Thymus (tissue), 11 donors: ENCODE data around the gene KY. TPM values are rescaled to one million over a fixed set of nuclear protein-coding genes. Genes with fewer than 3 reads are reported as not detected.
"Not testable (repeated sequence)": the region's sequence is repeated elsewhere in the genome, so short reads cannot be mapped to it uniquely, and the experiment has no call there.

ENCODE experiments used
- DNase-seq, 9 donors: peaks; one replicate each; pipeline ENCODE4 v3.0.0-alpha.2; 2013; ENCODE audit warnings: low spot score in 9 of 9, low read depth in 6 of 9, missing footprints in 1 of 9
- H3K27ac ChIP-seq, 2 donors: one replicate each; pipeline ENCODE4 v1.5.1; 2013; ENCODE audit warnings: control low read depth in 1 of 2, low read depth in 1 of 2, low read length in 1 of 2, mild to moderate bottlenecking in 1 of 2, moderate library complexity in 1 of 2
- H3K27me3 ChIP-seq, 2 donors: one replicate each; pipeline ENCODE4 v1.5.1; 2013; ENCODE audit warnings: low read length in 1 of 2; ENCODE audit not compliant: control insufficient read depth in 2 of 2, insufficient read depth in 1 of 2
- H3K36me3 ChIP-seq, 2 donors: one replicate each; pipeline ENCODE4 v1.5.1; 2013; ENCODE audit warnings: low read length in 1 of 2, mild to moderate bottlenecking in 1 of 2, moderate library complexity in 1 of 2; ENCODE audit not compliant: control insufficient read depth in 2 of 2, insufficient read depth in 2 of 2
- H3K4me1 ChIP-seq, 2 donors: one replicate each; pipeline ENCODE4 v1.5.1; 2013; ENCODE audit warnings: low read length in 2 of 2; ENCODE audit not compliant: control insufficient read depth in 2 of 2, insufficient read depth in 2 of 2
- H3K4me3 ChIP-seq, 2 donors: one replicate each; pipeline ENCODE4 v1.5.1; 2013; ENCODE audit warnings: low read length in 2 of 2, control low read depth in 1 of 2, mild to moderate bottlenecking in 1 of 2
- H3K9me3 ChIP-seq, 2 donors: one replicate each; pipeline ENCODE4 v1.5.1; 2013; ENCODE audit warnings: low read length in 1 of 2, mild to moderate bottlenecking in 1 of 2; ENCODE audit not compliant: control insufficient read depth in 2 of 2, insufficient read depth in 1 of 2
- WGBS: extraction: QIAGEN DNeasy Blood & Tissue Kit; methylation state at CpG from one replicate; pipeline ENCODE4 v1.1.7; 2013; 5-methylcytosine and 5-hydroxymethylcytosine counted together
- polyA plus RNA-seq: library from polyadenylated mRNA; stranded (reverse); fragments of 200-250 nt; gene quantifications from one replicate; pipeline ENCODE4 v1.2.3, GENCODE V29; 2013
- total RNA-seq: library from RNA; stranded (reverse); fragments of 120-200 nt; gene quantifications from one replicate; pipeline ENCODE4 v1.2.4, GENCODE V29; 2013
- donor health status: healthy.

Gene KY
- total and polyA plus RNA-seq, 2 donors = 0.14 to 1.0 TPM

GRCh38 chr3:134590766-134591165 lies 60.1 kb downstream of the KY start:
- H3K27ac ChIP-seq = no peak overlapping the region

DNA sequence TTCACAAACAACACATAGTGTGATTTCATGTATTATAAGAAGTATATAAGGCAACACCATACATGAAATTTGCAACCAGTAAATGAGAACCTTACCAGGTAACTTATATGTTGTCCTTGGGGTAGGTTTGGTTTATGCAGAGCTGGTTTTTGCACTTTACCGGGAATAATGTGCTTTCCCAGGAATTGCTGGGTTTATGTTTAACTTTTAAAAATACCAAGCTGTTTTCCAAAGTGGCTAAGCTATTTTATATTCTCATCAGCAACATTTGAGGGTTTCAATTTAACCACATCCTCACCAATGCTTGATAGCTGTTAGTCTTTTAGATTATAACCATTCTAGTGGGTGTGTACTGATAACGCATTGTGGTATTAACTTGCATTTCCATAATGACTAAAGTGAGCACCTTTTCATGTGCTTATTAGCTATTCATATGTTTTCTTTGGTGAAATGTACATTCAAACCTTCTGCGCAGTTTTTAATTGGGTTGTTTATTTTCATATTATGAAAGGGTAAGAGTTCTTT lies 71.6 kb downstream of the KY start:
- no peak overlapping the region for H3K27ac ChIP-seq
- no peaks in the 10 kb centered on the region for H3K4me1 ChIP-seq
- no peaks in the 10 kb centered on the region for H3K27me3 ChIP-seq
- no peaks in the 10 kb centered on the region for H3K9me3 ChIP-seq
- no peak overlapping the region for H3K4me3 ChIP-seq
- no peak for DNase-seq
- 97% methylated on average over 3 of the region's 3 CpGs for WGBS
- no peaks in the 10 kb centered on the region for H3K36me3 ChIP-seq

More at GRCh38 chr3:134590766-134591165, 60.1 kb downstream of the KY start:
- H3K27me3 ChIP-seq = no peaks in the 10 kb centered on the region
- H3K4me1 ChIP-seq = no peaks in the 10 kb centered on the region
- no peaks in the 10 kb centered on the region for H3K36me3 ChIP-seq
- no peak for DNase-seq
- no peaks in the 10 kb centered on the region for H3K9me3 ChIP-seq
- no peak overlapping the region for H3K4me3 ChIP-seq

DNA sequence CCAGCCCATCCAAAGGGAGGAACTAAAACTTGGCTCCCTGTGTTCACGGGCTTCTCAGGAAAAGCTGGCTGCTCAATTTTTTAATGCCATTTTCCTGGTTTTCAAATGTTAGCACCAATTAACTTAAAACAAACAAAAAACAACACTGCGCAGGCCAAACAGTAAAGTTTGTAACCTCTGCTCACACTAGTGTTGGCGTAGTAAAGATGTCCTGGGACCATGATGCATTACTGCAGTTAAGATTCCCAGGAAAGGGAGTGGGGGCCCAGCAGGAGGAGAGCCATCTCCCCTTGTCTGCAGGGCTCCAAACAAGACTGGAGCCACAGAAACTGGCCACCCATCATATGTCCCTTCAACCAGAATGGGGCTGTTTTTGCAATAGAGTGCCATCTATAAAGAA lies 74.0 kb downstream of the KY start:
- no peak for DNase-seq
- Histone ChIP-seq H3K27me3 (no peaks in the 10 kb centered on the region), H3K4me1 (no peaks in the 10 kb centered on the region), H3K9me3 (no peaks in the 10 kb centered on the region), H3K36me3 (no peaks in the 10 kb centered on the region), H3K4me3 (no peak overlapping the region), H3K27ac (no peak overlapping the region)
- 97% methylated on average over 3 of the region's 3 CpGs for WGBS

GRCh38 chr3:134576426-134576825 lies 74.4 kb downstream of the KY start:
- H3K27me3 ChIP-seq = no peaks in the 10 kb centered on the region
- 93% methylated on average over 6 of the region's 6 CpGs for WGBS
- no peak overlapping the region for H3K27ac ChIP-seq
- H3K4me1 ChIP-seq = no peaks in the 10 kb centered on the region
- no peaks in the 10 kb centered on the region for H3K36me3 ChIP-seq
- no peaks in the 10 kb centered on the region for H3K9me3 ChIP-seq
- no peak for DNase-seq
- H3K4me3 ChIP-seq = no peak overlapping the region

GRCh38 chr3:134569899-134570298 lies 80.9 kb downstream of the KY start:
- not testable (repeated sequence) for H3K27ac ChIP-seq, H3K36me3 ChIP-seq, H3K4me1 ChIP-seq, DNase-seq, H3K27me3 ChIP-seq, H3K4me3 ChIP-seq
- H3K9me3 ChIP-seq = peaks cover 0 to 24% of the 10 kb centered on the region in 2 donors
- 98% methylated on average over 2 of the region's 2 CpGs for WGBS

DNA sequence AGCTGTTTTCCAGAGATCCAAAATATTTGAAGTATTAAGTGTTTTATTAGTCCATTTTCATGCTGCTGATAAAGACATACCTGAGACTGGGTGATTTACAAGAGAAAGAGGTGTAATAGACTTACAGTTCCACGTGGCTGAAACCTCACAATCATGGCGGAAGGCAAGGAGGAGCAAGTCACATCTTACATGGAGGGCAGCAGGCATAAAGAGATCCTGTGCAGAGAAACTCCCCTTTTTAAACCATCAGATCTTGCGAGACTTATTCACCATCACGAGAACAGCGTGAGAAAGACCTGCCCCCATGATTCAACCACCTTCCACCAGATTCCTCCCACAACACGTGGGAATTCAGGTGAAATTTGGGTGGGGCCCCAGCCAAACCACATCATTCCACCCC lies 82.0 kb downstream of the KY start:
- WGBS = 80% methylated on average over 6 of the region's 6 CpGs
- H3K4me1 ChIP-seq = no peaks in the 10 kb centered on the region
- H3K4me3 ChIP-seq = no peak overlapping the region
- no peak for DNase-seq
- no peak overlapping the region for H3K27ac ChIP-seq
- H3K9me3 ChIP-seq = peaks cover 0 to 24% of the 10 kb centered on the region in 2 donors
- H3K36me3 ChIP-seq = peaks cover 0 to 4% of the 10 kb centered on the region in 2 donors
- H3K27me3 ChIP-seq = no peaks in the 10 kb centered on the region

GRCh38 chr3:134567605-134568004 lies 83.2 kb downstream of the KY start:
- Histone ChIP-seq H3K36me3 (peaks cover 5 to 7% of the 10 kb centered on the region in 2 donors), H3K27ac (no peak overlapping the region), H3K4me1 (no peaks in the 10 kb centered on the region), H3K27me3 (no peaks in the 10 kb centered on the region), H3K9me3 (peaks cover 0 to 24% of the 10 kb centered on the region in 2 donors), H3K4me3 (no peak overlapping the region)
- no peak for DNase-seq
- WGBS = 77% methylated on average over 4 of the region's 4 CpGs

DNA sequence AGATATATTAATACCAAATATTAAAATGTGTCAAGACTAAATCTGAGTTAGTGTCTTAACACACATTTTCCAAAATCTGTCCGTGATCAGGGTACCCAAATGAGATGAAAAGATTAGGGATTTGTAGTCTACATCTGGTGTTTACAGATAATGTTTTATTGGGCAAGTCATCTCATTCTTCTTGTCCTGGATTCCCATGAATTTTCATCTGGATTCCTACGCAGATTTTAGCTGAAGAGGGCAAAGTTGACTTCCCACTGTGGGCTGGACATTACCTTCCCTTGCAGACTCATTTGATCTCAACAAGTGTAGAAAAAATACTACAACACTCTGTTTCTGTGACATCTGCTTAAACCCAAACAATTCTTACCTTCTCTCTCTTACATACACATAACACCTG lies 85.8 kb downstream of the KY start:
- no peaks in the 10 kb centered on the region for H3K4me1 ChIP-seq
- WGBS = 100% methylated on average over 2 of the region's 2 CpGs

DNA sequence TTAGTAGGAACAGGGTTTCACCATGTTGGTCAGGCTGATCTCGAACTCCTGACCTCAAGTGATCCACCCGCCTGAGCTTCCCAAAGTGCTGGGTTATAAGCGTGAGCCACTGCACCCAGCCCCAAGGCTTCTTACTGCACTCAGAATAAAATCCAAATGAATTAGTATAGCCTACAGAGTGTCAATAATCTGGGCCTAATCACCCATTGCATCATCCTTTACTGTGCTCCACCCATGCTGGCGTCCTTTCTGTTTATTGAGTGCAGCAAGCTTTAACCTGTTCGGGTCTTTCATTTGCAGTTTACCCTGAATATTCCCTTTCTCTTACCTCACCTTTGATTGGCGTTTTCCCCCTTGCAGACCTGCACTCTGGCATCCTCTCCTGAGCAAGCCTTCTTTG lies 87.2 kb downstream of the KY start:
- no peak overlapping the region for H3K27ac ChIP-seq
- H3K4me3 ChIP-seq = no peak overlapping the region
- H3K4me1 ChIP-seq = no peaks in the 10 kb centered on the region
- H3K36me3 ChIP-seq = peaks cover 13 to 15% of the 10 kb centered on the region in 2 donors
- 96% methylated on average over 6 of the region's 6 CpGs for WGBS
- peaks cover 0 to 5% of the 10 kb centered on the region in 2 donors for H3K9me3 ChIP-seq
- no peak for DNase-seq
- H3K27me3 ChIP-seq = no peaks in the 10 kb centered on the region

More for the DNA sequence above, 85.8 kb downstream of the KY start:
- no peak for DNase-seq
- Histone ChIP-seq H3K9me3 (peaks cover 0 to 18% of the 10 kb centered on the region in 2 donors), H3K27me3 (no peaks in the 10 kb centered on the region), H3K36me3 (peaks cover 11% of the 10 kb centered on the region in 2 donors), H3K4me3 (no peak overlapping the region), H3K27ac (no peak overlapping the region)

DNA sequence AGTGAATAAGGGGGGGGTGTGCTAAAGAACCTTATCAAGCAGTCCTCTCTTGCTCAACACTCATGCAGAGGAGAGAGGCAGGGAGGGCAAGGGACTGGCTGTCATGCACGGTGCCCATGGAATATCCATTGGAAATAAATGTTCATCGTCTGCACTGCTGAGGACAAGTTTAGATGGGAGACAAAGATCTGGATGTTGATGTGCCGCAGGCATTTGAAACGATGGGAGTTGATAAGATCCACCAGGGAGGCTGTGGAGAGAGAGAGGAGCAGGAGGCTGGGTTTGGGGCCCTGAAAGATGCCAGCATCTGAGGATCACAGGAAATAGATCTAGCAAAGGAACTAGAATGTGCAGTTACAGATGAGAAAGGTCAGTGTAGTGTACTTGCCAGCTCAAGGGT lies 88.8 kb downstream of the KY start:
- Histone ChIP-seq H3K4me1 (no peaks in the 10 kb centered on the region), H3K27ac (no peak overlapping the region), H3K36me3 (peaks cover 15 to 16% of the 10 kb centered on the region in 2 donors), H3K27me3 (no peaks in the 10 kb centered on the region), H3K9me3 (no peaks in the 10 kb centered on the region), H3K4me3 (no peak overlapping the region)
- DNase-seq = no peak
- 97% methylated on average over 4 of the region's 4 CpGs for WGBS
